HL-60 (cell line): Measurements from ENCODE around the gene ABO.

ENCODE experiments used
- GABPA ChIP-seq: IDR thresholded peaks from 2 replicates; pipeline ENCODE4 v1.6.1; 2012; ENCODE audit warnings: low read depth
- POLR2AphosphoS5 ChIP-seq: IDR thresholded peaks from 2 replicates; pipeline ENCODE4 v1.6.1; 2012; ENCODE audit warnings: low read depth
- TF ChIP-seq, protein P1 (sequence below): IDR thresholded peaks from one replicate; pipeline ENCODE4 v1.5.1; 2011; ENCODE audit warnings: low read length, control low read depth, inconsistent platforms; ENCODE audit not compliant: insufficient read depth

- TF ChIP-seq, protein P1, sequence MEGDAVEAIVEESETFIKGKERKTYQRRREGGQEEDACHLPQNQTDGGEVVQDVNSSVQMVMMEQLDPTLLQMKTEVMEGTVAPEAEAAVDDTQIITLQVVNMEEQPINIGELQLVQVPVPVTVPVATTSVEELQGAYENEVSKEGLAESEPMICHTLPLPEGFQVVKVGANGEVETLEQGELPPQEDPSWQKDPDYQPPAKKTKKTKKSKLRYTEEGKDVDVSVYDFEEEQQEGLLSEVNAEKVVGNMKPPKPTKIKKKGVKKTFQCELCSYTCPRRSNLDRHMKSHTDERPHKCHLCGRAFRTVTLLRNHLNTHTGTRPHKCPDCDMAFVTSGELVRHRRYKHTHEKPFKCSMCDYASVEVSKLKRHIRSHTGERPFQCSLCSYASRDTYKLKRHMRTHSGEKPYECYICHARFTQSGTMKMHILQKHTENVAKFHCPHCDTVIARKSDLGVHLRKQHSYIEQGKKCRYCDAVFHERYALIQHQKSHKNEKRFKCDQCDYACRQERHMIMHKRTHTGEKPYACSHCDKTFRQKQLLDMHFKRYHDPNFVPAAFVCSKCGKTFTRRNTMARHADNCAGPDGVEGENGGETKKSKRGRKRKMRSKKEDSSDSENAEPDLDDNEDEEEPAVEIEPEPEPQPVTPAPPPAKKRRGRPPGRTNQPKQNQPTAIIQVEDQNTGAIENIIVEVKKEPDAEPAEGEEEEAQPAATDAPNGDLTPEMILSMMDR, result no peak
- no peak for TF ChIP-seq POLR2AphosphoS5
- TF ChIP-seq GABPA, result no peak
These were observed 21.7 kb downstream of the ABO start for GRCh38 chr9:133253268-133253667.
